ENCODE results near the gene PDE7B. TPM values are rescaled to one million over a fixed set of nuclear protein-coding genes. Genes with fewer than 3 reads are reported as not detected.
A peak's percentile ranks its signal among the peaks of the same experiment; 100 is the strongest.

Gene PDE7B
- total and polyA plus RNA-seq, 9 of the 15 experiments (the other 6 are each of a cell fraction or from before 2014, with no cell fraction given), result 0.01 TPM; not detected in 8

GRCh38 chr6:136226674-136227377 is 375.3 kb downstream of the PDE7B start (continued):
- TF ChIP-seq MECOM (CRISPR knock-in tag; IDR thresholded peaks at IDR 0.05) (peak; percentile 62), NEUROD1 (IDR thresholded peaks at IDR 0.05; ENCODE audit: borderline replicate concordance, low read depth, low read length, partially characterized antibody) (peak; percentile 74), NCOA4 (IDR thresholded peaks at IDR 0.05; ENCODE audit: partially characterized antibody) (no peak), JUNB (CRISPR knock-in tag; conservative IDR thresholded peaks at IDR 0.05) (no peak), DDX20 (tag; IDR thresholded peaks at IDR 0.05; ENCODE audit: low read depth) (no peak), ZNF253 (CRISPR knock-in tag; conservative IDR thresholded peaks at IDR 0.05) (no peak), BCLAF1 (IDR thresholded peaks at IDR 0.05; ENCODE audit: borderline replicate concordance in 1 of 2, control insufficient read depth in 1 of 2, low read depth in 2 of 2, low read length in 1 of 2) (no peak), ZNF589 (CRISPR knock-in tag; IDR thresholded peaks at IDR 0.05; ENCODE audit: low read depth) (peak; percentile 87), FOS (IDR thresholded peaks at IDR 0.05; ENCODE audit: extremely low read depth, insufficient read length) (no peak), MNT (conservative IDR thresholded peaks at IDR 0.05) (peak in 1 of 2 experiments; percentile 41; a peak in 1 of 4 replicates), ZNF134 (CRISPR knock-in tag; conservative IDR thresholded peaks at IDR 0.05) (0 out of 2 replicates have a peak, but pooled peaks have one; percentile 12), ZNF324 (CRISPR knock-in tag; IDR thresholded peaks at IDR 0.05) (no peak), ZBTB8A (IDR thresholded peaks at IDR 0.05; ENCODE audit: partially characterized antibody) (no peak), ARNT (IDR thresholded peaks at IDR 0.05) (peak; percentile 73 to 74; a peak in 3 of 4 replicates), GATAD2B (IDR thresholded peaks at IDR 0.05; ENCODE audit: borderline replicate concordance) (0 out of 2 replicates have a peak, but pooled peaks have one; percentile 13), HDAC3 (IDR thresholded peaks at IDR 0.05; ENCODE audit: borderline replicate concordance, partially characterized antibody) (peak; percentile 58), TBL1XR1 (IDR thresholded peaks at IDR 0.05; ENCODE audit: low read length in 2 of 2) (peak in 1 of 2 experiments; percentile 88; a peak in 3 of 4 replicates), RBM25 (IDR thresholded peaks at IDR 0.05; ENCODE audit: low read depth, low read length, severe bottlenecking) (no peak), ZNF3 (CRISPR knock-in tag; IDR thresholded peaks at IDR 0.05) (no peak), TEAD2 (tag; IDR thresholded peaks at IDR 0.05) (no peak), ZNF507 (tag; conservative IDR thresholded peaks at IDR 0.05) (no peak), MITF (IDR thresholded peaks at IDR 0.05) (no peak; the same call in 1 of the 2 replicates), CBFA2T3 (IDR thresholded peaks at IDR 0.05) (peak; percentile 97), BRD9 (IDR thresholded peaks at IDR 0.05; ENCODE audit: low read depth, partially characterized antibody) (peak; percentile 59)
